K562 (cell line): Measurements from ENCODE around the gene RNF223. TPM values are rescaled to one million over a fixed set of nuclear protein-coding genes. Genes with fewer than 3 reads are reported as not detected.

Experiments
- BHLHE40 ChIP-seq: IDR thresholded peaks from 2 replicates; pipeline ENCODE4 v1.6.1; 2011; ENCODE audit warnings: low read length, improper control_type of control experiment
- CCNT2 ChIP-seq: IDR thresholded peaks from 2 replicates; pipeline ENCODE4 v1.6.1; 2011; ENCODE audit warnings: borderline replicate concordance, low read depth, mild to moderate bottlenecking, moderate library complexity, mixed read lengths, low read length; ENCODE audit not compliant: insufficient read length; ENCODE audit errors: extremely low read depth
- E2F6 ChIP-seq, 2 experiments: IDR thresholded peaks; 2 replicates each; pipeline ENCODE4 v1.6.1; 2011; ENCODE audit warnings: borderline replicate concordance in 1 of 2, control low read depth in 1 of 2, low read depth in 1 of 2, low read length in 1 of 2, mild to moderate bottlenecking in 1 of 2, mixed read lengths in 1 of 2, moderate library complexity in 1 of 2; ENCODE audit not compliant: insufficient read depth in 1 of 2, insufficient read length in 1 of 2, poor library complexity in 1 of 2, severe bottlenecking in 1 of 2; ENCODE audit errors: extremely low read depth in 1 of 2
- EP300 ChIP-seq: IDR thresholded peaks from 2 replicates; pipeline ENCODE4 v1.6.1; 2012; ENCODE audit warnings: low read length, improper control_type of control experiment
- FOXK1 ChIP-seq: sonication (generic); formaldehyde crosslinking; IDR thresholded peaks from 2 replicates; pipeline ENCODE4 v1.8.0; 2022; ENCODE audit warnings: missing genetic modification reagents, mild to moderate bottlenecking, borderline replicate concordance
- HNRNPLL ChIP-seq: fragments of 200-400 bp; formaldehyde crosslinking; IDR thresholded peaks from 2 replicates; pipeline ENCODE4 v1.6.1; 2017; ENCODE audit warnings: low read length, low read depth, mild to moderate bottlenecking; ENCODE audit not compliant: poor library complexity, severe bottlenecking
- KDM5B ChIP-seq: fragments of 200-600 bp; sonication (generic); IDR thresholded peaks from 2 replicates; pipeline ENCODE4 v1.6.1; 2012; ENCODE audit warnings: low read depth, mild to moderate bottlenecking, moderate library complexity, low read length, control low read depth, inconsistent platforms; ENCODE audit not compliant: insufficient replicate concordance
- L3MBTL2 ChIP-seq: fragments of 450-650 bp; IDR thresholded peaks from 2 replicates; pipeline ENCODE4 v1.6.1; 2016; ENCODE audit warnings: mild to moderate bottlenecking, moderate library complexity
- LEF1 ChIP-seq: fragments of 450-650 bp; IDR thresholded peaks from 2 replicates; pipeline ENCODE4 v1.6.1; 2016; ENCODE audit warnings: mild to moderate bottlenecking
- MAZ ChIP-seq, 2 experiments: fragments of 450-650 bp in 1 of 2; sonication (generic) in 1 of 2; formaldehyde crosslinking; IDR thresholded peaks in 1 of 2; conservative IDR thresholded peaks in 1 of 2; 2 replicates each; pipeline versions ENCODE4 v1.4.0 to v1.5.0; 2020; ENCODE audit warnings: mild to moderate bottlenecking in 1 of 2, missing genetic modification reagents in 1 of 2
- MCM5 ChIP-seq: fragments of 450-650 bp; IDR thresholded peaks from 2 replicates; pipeline ENCODE4 v1.6.1; 2016; ENCODE audit warnings: low read depth
- NFIC ChIP-seq: fragments of 450-650 bp; IDR thresholded peaks from 2 replicates; pipeline ENCODE4 v1.6.1; 2017; ENCODE audit warnings: mild to moderate bottlenecking, inconsistent platforms
- PHF8 ChIP-seq: fragments of 200-600 bp; sonication (generic); IDR thresholded peaks from 2 replicates; pipeline ENCODE4 v1.6.1; 2012; ENCODE audit warnings: mixed run types, mild to moderate bottlenecking, inconsistent platforms, low read length, moderate library complexity, borderline replicate concordance
- SMAD4 ChIP-seq: fragments of 250-450 bp; sonication (Bioruptor Pico); conservative IDR thresholded peaks from 2 replicates; pipeline ENCODE4 v1.8.0; 2021; ENCODE audit warnings: inconsistent platforms, mild to moderate bottlenecking, moderate library complexity
- SMARCB1 ChIP-seq: IDR thresholded peaks from 2 replicates; pipeline ENCODE4 v1.6.1; 2011; ENCODE audit warnings: improper control_type of control experiment, low read depth; ENCODE audit not compliant: insufficient read length
- TAF1 ChIP-seq: IDR thresholded peaks from 2 replicates; pipeline ENCODE4 v1.6.1; 2011; ENCODE audit warnings: mild to moderate bottlenecking, low read length, moderate library complexity; ENCODE audit not compliant: insufficient read depth, control insufficient read depth, severe bottlenecking; ENCODE audit errors: extremely low read depth
- TEAD1 ChIP-seq, 2 experiments: fragments of 450-650 bp in 1 of 2; sonication (generic) in 1 of 2; formaldehyde crosslinking; IDR thresholded peaks; 2 replicates each; pipeline versions ENCODE4 v1.4.0 to v1.8.0; 2020 to 2022; ENCODE audit warnings: mild to moderate bottlenecking in 2 of 2, missing genetic modification reagents in 1 of 2
- TOE1 ChIP-seq, 2 experiments: fragments of 450-650 bp in 1 of 2; sonication (generic) in 1 of 2; formaldehyde crosslinking in 1 of 2; IDR thresholded peaks; 2 replicates each; pipeline versions ENCODE4 v1.7.1 to v1.8.0; 2016 to 2022; ENCODE audit warnings: borderline replicate concordance in 2 of 2, mild to moderate bottlenecking in 2 of 2, antibody characterized with exemption in 1 of 2, inconsistent platforms in 1 of 2, low read depth in 1 of 2, missing genetic modification reagents in 1 of 2, moderate library complexity in 1 of 2
- USF1 ChIP-seq: sonication (generic); formaldehyde crosslinking; IDR thresholded peaks from 2 replicates; pipeline ENCODE4 v1.9.0; 2022; ENCODE audit warnings: mild to moderate bottlenecking, missing genetic modification reagents
- ZBTB17 ChIP-seq: fragments of 450-650 bp; formaldehyde crosslinking; IDR thresholded peaks from 2 replicates; pipeline ENCODE4 v1.4.0; 2020; ENCODE audit warnings: mild to moderate bottlenecking
- ZBTB43 ChIP-seq: sonication (generic); formaldehyde crosslinking; IDR thresholded peaks from 2 replicates; pipeline ENCODE4 v1.8.0; 2023; ENCODE audit warnings: mild to moderate bottlenecking, missing genetic modification reagents
- ZC3H4 ChIP-seq: sonication (generic); formaldehyde crosslinking; IDR thresholded peaks from 2 replicates; pipeline ENCODE4 v1.9.0; 2021; ENCODE audit warnings: missing genetic modification reagents, borderline replicate concordance
- ZNF583 ChIP-seq: fragments of 250-450 bp; sonication (Bioruptor Pico); IDR thresholded peaks from 2 replicates; pipeline ENCODE4 v1.4.0; 2020
- polyA plus RNA-seq, 8 experiments: library from polyadenylated mRNA; depleted of rRNA in 4 of 8; stranded (reverse) in 5 of 8; unstranded in 3 of 8; fragments of >200 nt; fragmentation: Nextera tagmentation in 2 of 8; fragmentation: Illumina TruSeq in 1 of 8; extraction: Ambion mirVana in 2 of 8; extraction: Trizol in 1 of 8; gene quantifications; 2 replicates each; pipeline versions ENCODE4 v1.2.1 to v1.2.3, GENCODE V29; 2011 to 2014; ENCODE audit warnings: inconsistent platforms in 1 of 8, missing spikeins in 1 of 8
- total RNA-seq, 7 experiments: library from RNA; depleted of rRNA in 6 of 7; stranded (reverse); fragments of >200 nt in 6 of 7; fragmentation: Illumina TruSeq in 2 of 7; extraction: Trizol in 2 of 7; gene quantifications; 2 replicates each; pipeline versions ENCODE4 v1.2.1 to v1.2.3, GENCODE V29; 2011 to 2021; ENCODE audit warnings: low replicate concordance in 1 of 7

Gene RNF223
- total and polyA plus RNA-seq, 9 of the 15 experiments (the other 6 are each of a cell fraction or from before 2014, with no cell fraction given) = 0.04 to 0.32 TPM; not detected in 7

DNA sequence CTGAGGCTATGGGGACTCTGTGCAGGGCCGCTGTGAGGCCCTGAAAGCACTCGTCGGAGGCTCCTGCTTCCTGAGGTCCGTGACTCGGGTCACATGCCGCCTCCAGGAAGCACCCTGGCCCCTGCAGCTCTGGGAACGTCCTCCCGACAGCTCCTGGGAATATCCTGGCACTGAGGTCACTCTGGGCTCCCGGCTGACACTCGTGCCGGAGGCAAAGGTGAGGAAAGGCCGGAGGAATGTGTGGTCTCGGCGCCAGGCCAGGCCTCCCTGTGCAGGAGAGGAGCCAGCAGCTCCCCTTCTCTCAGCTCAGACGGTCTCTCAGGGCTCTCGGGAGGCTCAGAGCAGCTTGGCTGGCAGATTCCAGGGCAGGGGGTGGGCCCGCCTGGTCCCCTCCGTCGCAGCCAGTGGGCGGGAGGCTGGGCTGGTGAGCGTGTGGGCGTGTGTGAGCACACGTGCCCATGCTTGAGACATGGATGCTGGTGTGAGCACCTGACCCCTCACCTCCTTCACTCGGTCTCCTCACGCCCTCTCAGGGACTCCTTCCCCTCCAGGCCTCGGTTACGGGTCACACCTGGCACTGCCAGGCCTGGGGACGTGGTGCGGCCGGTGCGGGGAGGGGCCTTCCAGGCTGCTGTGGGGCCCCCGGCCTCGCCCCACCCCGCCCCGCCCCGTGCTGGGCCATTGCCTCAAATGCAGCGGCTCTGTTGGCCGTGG is 5.5 kb upstream of the RNF223 start (continued):
- TF ChIP-seq USF1 (peak; percentile 61), ZBTB17 (CRISPR knock-in tag) (peak; percentile 29; the same call in 1 of the 2 replicates), MAZ (CRISPR knock-in tag; conservative IDR thresholded peaks at IDR 0.05 in 1 of 2, IDR thresholded peaks at IDR 0.05 in 1 of 2) (peak in 1 of 2 experiments; percentile 38; a peak in 3 of 4 replicates), SMAD4 (CRISPR knock-in tag) (0 out of 2 replicates have a peak, but pooled peaks have one; percentile 52), KDM5B (peak; percentile 23), ZC3H4 (CRISPR knock-in tag) (0 out of 2 replicates have a peak, but pooled peaks have one; percentile 31), TAF1 (no peak), E2F6 (IDR thresholded peaks at IDR 0.05; ENCODE audit: borderline replicate concordance in 1 of 2, extremely low read depth in 1 of 2, insufficient read depth in 1 of 2, insufficient read length in 1 of 2, low read depth in 1 of 2, low read length in 1 of 2, poor library complexity in 1 of 2, severe bottlenecking in 1 of 2) (peak; percentile 62 to 78), LEF1 (0 out of 2 replicates have a peak, but pooled peaks have one; percentile 27), PHF8 (peak; percentile 22; the same call in 1 of the 2 replicates), ZNF583 (CRISPR knock-in tag) (peak; percentile 38; the same call in 1 of the 2 replicates), TEAD1 (CRISPR knock-in tag; IDR thresholded peaks at IDR 0.05) (peak in 1 of 2 experiments; percentile 71; a peak in 1 of 4 replicates), ZBTB43 (CRISPR knock-in tag) (0 out of 2 replicates have a peak, but pooled peaks have one; percentile 58), L3MBTL2 (peak; percentile 95), CCNT2 (peak; percentile 58), MCM5 (no peak), FOXK1 (CRISPR knock-in tag) (peak; percentile 62; the same call in 1 of the 2 replicates), EP300 (no peak), TOE1 (IDR thresholded peaks at IDR 0.05; ENCODE audit: borderline replicate concordance) (no peak), TOE1 (CRISPR knock-in tag; IDR thresholded peaks at IDR 0.05; ENCODE audit: borderline replicate concordance, low read depth) (peak; percentile 55; the same call in 1 of the 2 replicates), NFIC (peak; percentile 56; the same call in 1 of the 2 replicates), BHLHE40 (peak; percentile 77), SMARCB1 (no peak), HNRNPLL (peak; percentile 14)
